ENCODE measurements around the gene DHRS11.

The DHRS11 gene

DNA sequence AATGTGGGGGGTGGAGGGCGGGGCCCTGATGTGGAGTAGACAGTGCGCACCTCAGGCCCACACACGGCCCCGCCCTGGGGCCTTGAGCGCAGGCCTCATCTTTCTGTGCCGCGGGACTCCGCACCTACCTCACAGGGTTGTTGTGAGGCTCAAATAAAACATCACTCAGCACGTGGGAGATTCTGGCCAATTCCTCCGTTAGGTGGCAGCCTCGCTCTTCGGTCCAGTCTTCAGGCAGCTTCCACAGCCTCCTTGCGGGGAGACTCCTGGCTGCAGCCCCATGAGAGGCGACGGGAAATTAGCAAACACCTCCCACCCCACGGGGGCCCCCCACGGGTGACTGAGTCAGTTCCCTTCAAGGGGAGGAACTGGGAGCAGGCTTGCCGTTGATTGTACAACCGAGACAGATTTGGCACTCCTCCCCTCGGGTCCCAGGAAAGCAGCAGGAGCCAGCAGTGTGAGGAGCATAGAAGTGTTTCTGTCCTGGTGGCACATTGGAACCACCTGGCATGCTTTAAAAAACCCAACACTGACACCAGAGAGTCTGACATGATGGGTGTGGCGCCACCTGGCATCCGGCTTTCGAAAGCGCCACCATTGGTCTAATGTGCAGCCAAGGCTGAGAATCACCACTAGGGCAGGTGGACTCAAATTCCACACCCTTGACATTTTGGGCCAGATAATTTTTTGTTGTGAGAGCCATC lies 17.3 kb downstream of the DHRS11 start:
- H3K36me3 ChIP-seq = no peaks in the 10 kb centered on the region
- peaks cover 0 to 10% (median 6%) of the 10 kb centered on the region in 4 donors for H3K4me1 ChIP-seq
- TF ChIP-seq, protein P1, sequence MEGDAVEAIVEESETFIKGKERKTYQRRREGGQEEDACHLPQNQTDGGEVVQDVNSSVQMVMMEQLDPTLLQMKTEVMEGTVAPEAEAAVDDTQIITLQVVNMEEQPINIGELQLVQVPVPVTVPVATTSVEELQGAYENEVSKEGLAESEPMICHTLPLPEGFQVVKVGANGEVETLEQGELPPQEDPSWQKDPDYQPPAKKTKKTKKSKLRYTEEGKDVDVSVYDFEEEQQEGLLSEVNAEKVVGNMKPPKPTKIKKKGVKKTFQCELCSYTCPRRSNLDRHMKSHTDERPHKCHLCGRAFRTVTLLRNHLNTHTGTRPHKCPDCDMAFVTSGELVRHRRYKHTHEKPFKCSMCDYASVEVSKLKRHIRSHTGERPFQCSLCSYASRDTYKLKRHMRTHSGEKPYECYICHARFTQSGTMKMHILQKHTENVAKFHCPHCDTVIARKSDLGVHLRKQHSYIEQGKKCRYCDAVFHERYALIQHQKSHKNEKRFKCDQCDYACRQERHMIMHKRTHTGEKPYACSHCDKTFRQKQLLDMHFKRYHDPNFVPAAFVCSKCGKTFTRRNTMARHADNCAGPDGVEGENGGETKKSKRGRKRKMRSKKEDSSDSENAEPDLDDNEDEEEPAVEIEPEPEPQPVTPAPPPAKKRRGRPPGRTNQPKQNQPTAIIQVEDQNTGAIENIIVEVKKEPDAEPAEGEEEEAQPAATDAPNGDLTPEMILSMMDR (IDR thresholded peaks at IDR 0.05) = no peak
- H3K4me3 ChIP-seq = no peak overlapping the region
- peaks cover 0 to 11% of the 10 kb centered on the region in 2 donors for H3K27me3 ChIP-seq
- DNase-seq = no peak
- H3K27ac ChIP-seq = no peak overlapping the region
- intact Hi-C loops (cut with DNase I; ENCODE audit: low total_unique reads) = no loop called here
- H3K9me3 ChIP-seq = no peaks in the 10 kb centered on the region

DNA sequence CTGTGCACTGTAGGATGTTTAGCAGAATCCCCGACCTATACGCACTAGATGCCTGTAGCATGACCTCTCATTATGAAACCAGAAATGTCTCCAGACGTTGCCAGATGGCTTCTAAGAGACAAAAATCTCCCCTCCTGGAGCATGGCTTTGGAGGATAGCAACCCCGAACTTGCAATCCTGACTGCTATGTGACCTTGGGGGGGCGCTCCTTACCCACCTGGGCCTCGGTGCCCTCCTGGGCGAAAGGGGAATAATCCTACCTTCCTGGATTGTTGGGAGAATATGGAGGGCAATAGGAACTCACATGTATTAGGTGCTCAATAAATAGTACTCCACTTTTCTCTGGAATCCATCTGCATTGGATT lies 17.8 kb downstream of the DHRS11 start:
- Histone ChIP-seq H3K4me3 (no peak overlapping the region), H3K9me3 (no peaks in the 10 kb centered on the region), H3K27me3 (peaks cover 0 to 15% of the 10 kb centered on the region in 2 donors), H3K27ac (no peak overlapping the region), H3K4me1 (peaks cover 0 to 10% (median 5%) of the 10 kb centered on the region in 4 donors), H3K36me3 (no peaks in the 10 kb centered on the region)
- intact Hi-C loops (cut with DNase I; ENCODE audit: low total_unique reads) = no loop called here
- no peak for DNase-seq
- TF ChIP-seq, protein P1 (IDR thresholded peaks at IDR 0.05) = no peak

DNA sequence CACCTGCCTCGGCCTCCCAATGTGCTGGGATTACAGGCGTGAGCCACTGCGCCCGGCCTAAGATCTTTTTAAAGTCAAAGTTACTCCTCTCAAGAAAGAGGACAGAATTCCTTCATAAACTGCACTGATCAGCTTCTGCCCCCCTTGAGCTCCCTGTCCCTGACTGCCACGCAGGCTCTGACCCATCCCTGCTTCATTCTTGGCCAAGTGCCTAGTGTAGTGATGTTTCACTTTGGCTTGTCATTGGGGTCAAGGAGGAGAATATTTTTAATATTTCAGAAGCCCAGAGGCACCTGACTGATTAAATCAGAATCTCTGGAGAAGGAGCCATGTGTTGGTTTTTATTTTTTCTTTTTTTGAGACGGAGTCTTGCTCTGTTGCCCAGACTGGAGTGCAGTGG lies 18.8 kb downstream of the DHRS11 start:
- H3K4me3 ChIP-seq = no peak overlapping the region
- intact Hi-C loops (cut with DNase I; ENCODE audit: low total_unique reads) = no loop called here
- H3K4me1 ChIP-seq = peaks cover 0 to 10% (median 5%) of the 10 kb centered on the region in 4 donors
- peaks cover 0 to 24% of the 10 kb centered on the region in 2 donors for H3K27me3 ChIP-seq
- no peaks in the 10 kb centered on the region for H3K36me3 ChIP-seq
- no peak overlapping the region for H3K27ac ChIP-seq
- TF ChIP-seq, protein P1 (IDR thresholded peaks at IDR 0.05) = no peak
- H3K9me3 ChIP-seq = no peaks in the 10 kb centered on the region
- no peak for DNase-seq

DNA sequence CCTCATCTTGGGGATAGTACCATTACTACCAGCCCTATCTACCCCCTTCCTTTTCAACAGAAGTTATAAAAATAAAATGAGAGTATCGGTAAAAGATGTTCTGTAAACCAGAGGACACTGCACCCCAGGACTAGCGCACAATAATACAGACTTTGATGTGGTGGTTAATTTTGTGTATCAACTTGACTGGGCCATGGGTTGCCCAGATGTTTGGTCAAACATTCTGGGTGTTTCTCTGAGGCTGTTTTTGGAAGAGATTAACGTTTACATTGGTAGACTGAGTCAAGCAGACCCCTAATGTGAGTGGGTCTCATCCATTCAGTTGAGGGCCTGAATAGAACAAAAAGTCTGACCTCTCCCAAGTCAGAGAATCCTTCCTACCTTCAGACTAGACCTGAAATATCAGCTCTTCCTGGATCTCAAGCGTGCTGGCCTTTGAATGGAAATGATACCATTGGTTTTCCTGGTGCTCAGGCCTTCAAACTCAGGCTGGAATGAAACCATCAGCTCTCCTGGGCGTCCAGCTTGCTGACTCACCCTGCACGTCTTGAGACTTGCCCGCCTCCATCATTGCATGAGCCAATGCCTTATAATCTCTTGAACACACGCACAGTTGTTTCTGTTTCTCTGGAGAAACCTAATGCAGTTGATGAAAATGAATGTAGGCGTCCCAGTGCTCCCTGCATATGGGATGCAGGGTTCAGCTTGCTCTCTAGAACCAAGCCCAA lies 19.8 kb downstream of the DHRS11 start:
- TF ChIP-seq, protein P1 (IDR thresholded peaks at IDR 0.05) = no peak
- intact Hi-C loops (cut with DNase I; ENCODE audit: low total_unique reads) = no loop called here
- Histone ChIP-seq H3K27ac (no peak overlapping the region), H3K9me3 (no peaks in the 10 kb centered on the region), H3K36me3 (no peaks in the 10 kb centered on the region), H3K4me1 (peaks cover 0 to 10% (median 5%) of the 10 kb centered on the region in 4 donors), H3K27me3 (peaks cover 0 to 29% of the 10 kb centered on the region in 2 donors), H3K4me3 (no peak overlapping the region)
- DNase-seq = no peak

DNA sequence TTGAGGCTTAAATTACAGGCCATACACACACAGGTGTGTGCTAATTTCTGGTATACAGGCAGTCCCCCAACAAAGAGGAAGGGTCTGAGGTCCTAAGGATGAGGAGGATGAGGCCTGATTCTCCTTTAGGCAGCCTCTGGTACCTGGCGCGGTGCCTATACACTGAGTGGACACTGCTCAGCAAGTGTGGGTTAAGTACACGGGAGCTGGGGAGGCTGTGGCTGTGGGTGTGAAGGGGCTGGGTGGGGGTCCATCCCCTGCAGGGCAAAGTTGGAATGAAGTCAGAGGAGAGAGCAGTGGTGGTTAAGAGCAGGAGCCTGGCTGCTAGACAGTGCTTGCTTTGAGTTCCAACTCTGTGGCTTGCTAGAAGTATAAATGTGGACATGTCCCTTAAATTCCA lies 20.6 kb downstream of the DHRS11 start:
- Histone ChIP-seq H3K36me3 (no peaks in the 10 kb centered on the region), H3K27me3 (peaks cover 0 to 35% of the 10 kb centered on the region in 2 donors), H3K27ac (no peak overlapping the region), H3K9me3 (no peaks in the 10 kb centered on the region), H3K4me3 (no peak overlapping the region), H3K4me1 (peaks cover 0 to 10% (median 5%) of the 10 kb centered on the region in 4 donors)
- DNase-seq = no peak
- TF ChIP-seq, protein P1 (IDR thresholded peaks at IDR 0.05) = no peak
- intact Hi-C loops (cut with DNase I; ENCODE audit: low total_unique reads) = no loop called here
